HG03097 (cell line): Measurements from ENCODE around the gene SNPH.

Experiments
- ATAC-seq: cut with Tn5 transposase; IDR thresholded peaks from one replicate; pipeline ENCODE4 v1.9.1; 2021; ENCODE audit not compliant: unreplicated experiment, low FRiP score

The SNPH gene

DNA sequence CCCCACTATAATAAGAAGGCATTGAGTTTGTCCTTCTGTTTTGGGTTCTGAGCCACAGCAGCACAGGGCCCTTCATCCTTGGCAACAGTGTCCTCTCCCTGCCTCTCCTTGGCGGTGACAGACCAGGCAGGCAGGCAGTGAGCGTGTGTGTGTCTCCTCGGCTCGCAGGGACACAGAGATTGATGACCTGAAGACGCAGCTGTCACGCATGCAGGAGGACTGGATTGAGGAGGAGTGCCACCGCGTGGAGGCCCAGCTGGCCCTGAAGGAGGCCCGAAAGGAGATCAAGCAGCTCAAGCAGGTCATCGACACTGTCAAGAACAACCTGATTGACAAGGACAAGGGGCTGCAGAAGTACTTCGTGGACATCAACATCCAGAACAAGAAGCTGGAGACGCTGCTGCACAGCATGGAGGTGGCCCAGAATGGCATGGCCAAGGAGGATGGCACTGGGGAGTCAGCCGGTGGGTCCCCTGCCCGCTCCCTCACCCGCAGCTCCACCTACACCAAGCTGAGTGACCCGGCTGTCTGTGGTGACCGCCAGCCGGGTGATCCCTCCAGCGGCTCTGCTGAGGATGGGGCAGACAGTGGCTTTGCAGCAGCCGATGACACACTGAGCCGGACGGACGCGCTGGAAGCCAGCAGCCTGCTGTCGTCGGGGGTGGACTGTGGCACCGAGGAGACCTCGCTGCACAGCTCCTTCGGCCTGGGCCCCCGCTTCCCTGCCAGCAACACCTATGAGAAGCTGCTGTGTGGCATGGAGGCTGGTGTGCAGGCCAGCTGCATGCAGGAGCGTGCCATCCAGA, 38.8 kb downstream of the SNPH start:
- no peak for ATAC-seq

DNA sequence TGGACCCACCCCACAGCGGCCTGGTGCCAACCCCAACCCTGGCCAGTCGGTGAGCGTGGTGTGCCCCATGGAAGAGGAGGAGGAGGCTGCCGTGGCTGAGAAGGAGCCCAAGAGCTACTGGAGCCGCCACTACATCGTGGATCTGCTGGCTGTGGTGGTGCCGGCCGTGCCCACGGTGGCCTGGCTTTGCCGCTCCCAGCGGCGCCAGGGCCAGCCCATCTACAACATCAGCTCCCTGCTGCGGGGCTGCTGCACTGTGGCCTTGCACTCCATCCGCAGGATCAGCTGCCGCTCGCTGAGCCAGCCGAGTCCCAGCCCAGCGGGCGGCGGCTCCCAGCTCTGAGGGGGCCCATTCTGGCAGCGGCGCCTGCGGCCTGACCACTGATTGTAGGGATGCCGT, 39.6 kb downstream of the SNPH start:
- ATAC-seq = no peak

DNA sequence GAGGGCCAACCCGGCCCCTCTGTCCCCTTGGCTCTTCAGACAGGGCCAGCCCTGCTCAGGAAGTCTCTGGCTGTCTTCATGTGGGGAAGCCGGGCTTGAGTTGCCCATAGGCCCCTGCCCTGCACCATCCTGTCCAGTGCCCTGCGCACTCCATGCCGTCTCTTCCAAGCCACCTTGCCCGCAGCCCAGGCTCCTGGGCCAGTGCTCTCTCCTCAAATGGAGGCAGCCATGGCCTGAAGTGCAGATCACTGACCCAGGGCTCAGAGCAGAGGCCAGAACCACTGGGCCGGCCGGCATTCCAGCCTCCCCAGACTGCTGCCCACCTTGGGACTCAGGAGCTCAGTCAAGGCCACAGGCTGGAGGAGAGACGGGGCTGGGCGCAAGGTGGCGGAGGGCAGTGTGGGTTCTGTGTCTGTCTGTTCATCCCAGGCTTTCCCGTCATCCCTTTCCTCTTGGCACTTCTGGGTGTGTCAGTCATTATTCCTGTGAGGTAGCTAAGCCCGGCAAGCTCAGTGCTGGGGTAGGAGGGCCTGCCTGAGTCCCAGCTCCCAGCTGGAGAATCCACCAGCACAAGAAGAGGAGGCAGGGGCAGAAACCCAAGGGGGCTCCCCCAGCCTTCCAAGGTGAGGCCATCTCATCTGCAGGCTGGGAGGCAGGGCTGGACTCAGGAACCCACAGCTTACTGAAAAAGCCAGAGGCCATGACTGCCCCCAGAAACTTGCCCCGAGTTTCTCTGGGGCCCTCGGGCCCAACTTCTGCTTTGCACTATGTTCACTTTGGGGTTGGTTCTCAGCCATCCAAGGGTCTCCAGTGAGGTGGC, 40.4 kb downstream of the SNPH start:
- ATAC-seq = no peak

DNA sequence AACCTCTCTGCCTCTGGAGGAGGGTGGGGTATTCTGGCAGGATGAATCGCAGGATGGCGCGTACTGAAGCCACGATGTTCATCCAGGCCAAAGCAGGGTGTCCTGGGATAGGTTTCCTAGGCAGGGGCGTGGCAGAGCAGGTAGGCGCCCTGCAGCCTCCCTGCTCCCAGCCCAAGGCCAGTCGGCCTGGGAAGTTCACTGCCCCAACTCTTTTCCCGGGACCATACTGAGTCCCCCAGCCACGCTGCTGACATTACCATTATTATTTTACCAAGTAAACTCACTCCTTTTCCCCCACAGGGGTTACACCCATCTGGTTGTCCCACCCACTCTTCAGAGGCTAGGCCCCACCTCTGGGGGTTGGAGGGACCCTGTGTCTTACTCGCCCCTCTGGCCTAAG, 41.1 kb downstream of the SNPH start:
- no peak for ATAC-seq

DNA sequence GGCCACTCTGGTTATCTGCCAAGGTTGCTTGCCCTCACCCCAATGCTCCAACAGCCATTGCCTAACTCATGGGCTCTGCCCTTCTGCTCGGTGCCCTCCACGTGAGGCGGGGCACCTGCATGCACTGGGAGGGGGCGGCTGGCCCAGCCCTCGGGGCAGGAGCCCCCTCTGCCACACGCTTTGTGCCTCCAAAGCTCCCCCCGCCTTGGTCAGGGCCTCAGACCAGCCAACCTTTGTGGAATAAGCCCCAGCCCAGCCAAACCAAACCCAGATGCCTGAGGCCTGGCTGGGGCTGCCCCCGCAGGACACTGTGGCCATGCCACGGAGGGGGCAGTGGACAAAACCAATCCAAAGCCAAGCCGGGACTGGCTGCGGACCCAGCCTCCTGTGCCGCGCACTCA, 41.5 kb downstream of the SNPH start:
- no peak for ATAC-seq

DNA sequence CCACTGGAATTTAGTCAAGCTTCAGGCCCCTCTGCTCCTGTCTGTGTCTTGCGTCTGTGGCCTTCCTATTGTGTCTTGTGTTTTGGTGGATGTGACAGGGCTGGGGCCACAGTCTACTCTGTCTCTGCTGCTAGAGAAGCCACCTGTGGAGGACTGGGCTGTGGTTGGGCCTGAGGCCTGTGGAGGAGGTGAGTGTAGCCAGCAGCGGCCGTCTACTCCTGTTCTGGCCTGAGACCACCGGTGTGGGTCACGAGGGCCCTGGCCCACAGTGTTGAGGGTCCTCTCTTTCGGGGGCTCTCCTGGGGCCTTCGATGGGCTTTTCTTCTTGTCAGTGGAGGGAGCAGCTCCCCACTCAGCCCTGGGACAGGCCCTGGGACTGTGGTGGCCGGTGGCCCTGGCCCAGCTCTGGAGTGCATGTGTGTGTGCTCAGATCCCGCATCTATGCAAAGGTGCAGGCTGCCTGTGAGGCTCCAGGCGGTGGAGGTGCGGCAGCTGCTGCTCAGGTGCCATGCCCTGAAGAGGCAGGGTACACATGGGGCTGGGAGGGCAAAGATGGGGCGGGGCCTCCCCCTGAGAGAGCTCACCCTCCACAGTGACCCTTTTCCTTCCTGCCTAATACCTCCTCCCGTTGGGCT, 42.1 kb downstream of the SNPH start:
- no peak for ATAC-seq

DNA sequence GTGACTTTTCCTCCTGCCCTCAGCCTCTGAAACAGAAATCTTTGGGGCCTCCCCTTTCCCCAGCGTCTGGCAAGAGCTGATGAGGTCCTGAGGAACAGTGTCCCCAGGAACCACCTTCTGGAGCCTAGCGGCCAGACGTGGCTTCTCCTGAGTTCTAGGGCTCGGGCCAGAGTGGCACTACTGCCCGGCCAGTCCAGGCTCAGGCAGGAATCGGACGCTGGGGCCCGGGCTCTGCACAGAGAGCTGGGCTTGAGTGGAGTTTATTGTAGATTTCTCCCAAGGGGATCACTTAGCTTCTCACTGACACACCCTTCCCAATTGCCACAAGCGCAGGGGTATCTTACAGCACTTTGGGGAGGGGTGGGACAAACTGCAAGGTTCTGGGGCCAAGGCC, 42.6 kb downstream of the SNPH start:
- ATAC-seq = no peak

DNA sequence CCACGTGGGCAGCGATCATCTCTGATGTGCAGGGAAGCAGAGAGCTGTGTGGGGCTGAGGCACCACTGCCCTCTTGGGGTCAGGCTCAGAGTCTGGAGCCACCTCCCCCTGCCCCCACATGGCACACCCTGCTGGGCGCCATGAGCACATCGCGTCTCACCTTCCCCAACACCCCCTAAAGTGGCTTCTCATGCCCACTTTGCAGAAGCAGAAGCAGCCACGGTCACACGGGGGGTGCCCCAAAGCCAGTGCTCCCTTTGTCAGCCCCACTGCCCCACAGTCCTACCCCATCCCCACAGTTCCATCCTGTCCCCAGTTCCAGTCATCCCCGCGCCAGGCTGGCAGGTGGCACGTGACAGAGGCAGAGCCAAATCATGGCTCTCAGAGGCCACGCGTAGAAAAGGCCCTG, 43.3 kb downstream of the SNPH start:
- no peak for ATAC-seq

DNA sequence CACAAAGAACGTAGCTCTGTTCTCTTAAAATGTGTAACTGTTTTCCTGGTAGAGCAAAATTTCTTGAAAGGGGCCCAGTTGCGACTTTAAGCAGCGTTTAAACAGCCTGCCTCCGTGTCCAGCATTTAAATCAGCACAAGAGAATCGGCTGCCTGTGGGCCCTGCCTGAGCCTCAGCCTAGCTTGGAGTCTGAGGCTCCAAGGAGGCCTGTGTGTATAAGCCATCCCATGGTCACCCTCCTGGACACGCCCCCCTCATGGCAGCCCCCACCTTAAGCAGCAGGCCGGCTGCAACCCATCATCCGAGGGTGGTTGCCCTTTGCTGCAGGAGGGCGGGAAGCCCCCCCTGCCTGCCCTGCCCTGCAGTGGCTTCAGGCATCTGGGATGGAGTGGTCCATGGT, 44.0 kb downstream of the SNPH start:
- no peak for ATAC-seq

DNA sequence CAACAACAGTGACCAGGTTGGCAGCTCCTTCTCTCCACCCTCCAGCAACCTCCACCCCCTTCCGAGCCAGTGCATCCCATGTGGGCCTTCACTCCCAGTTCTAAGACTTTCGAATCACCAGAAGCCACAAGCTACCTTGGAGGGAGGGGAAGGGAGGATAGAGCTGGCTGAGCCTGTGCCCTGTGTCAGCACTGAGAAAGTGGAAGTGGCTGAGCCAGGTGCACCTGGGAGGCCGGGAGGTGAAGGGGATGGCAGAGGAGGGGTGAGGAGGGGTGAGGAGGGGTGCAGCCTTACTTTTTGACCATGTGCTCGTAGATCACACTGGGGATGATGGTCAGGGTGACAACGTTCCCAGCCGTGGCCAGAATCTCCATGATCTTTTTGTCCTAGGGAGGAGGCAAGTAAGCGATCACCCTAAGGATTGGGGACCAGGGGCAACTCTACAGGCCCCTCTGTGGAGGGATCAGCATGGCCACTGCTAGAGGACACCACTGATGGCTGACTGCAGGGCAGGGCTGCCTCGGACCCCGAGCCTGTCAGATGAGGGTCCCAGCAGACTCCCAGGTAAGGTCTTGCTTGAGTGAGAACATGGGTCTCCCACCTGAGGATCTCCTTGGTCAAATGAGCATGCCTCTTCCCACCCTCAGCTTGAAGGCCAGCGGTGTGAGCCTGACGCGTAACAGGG, 44.6 kb downstream of the SNPH start:
- ATAC-seq = no peak

DNA sequence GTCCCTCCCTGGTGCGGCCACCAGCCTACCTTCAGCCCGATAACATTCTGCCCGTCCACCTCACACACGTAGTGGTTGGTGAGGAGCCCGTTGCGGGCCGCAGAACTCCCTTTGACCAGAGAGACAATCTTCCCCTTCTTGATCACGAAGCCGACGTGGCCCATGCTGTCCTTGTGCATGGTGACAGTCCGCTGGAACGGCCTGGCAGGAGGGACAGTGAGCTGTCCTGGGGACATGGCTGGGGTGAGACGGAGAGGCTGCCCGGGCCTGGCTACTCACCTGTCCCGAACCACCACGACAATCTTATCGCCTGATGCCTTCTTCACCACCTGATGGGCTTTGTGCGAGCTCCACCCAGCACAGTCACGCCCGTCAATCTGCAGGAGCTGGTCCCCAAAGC, 46.2 kb downstream of the SNPH start:
- no peak for ATAC-seq

DNA sequence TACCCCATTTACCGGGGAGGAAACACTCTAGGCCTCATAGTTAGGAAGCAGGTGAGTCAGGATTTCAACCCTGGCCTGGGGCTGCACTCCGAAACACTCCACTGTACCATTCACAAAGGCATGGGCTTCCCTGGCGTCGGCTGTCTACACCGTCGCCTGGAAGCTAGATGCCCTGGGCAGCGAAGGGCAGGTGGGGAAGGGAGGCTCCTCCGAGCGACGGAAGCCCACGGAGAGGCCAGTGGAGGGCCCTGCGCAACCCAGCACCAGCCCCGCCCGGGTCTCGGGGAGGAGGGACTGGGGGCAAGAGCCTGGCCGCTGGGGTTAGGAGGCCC, 46.8 kb downstream of the SNPH start:
- ATAC-seq = no peak

DNA sequence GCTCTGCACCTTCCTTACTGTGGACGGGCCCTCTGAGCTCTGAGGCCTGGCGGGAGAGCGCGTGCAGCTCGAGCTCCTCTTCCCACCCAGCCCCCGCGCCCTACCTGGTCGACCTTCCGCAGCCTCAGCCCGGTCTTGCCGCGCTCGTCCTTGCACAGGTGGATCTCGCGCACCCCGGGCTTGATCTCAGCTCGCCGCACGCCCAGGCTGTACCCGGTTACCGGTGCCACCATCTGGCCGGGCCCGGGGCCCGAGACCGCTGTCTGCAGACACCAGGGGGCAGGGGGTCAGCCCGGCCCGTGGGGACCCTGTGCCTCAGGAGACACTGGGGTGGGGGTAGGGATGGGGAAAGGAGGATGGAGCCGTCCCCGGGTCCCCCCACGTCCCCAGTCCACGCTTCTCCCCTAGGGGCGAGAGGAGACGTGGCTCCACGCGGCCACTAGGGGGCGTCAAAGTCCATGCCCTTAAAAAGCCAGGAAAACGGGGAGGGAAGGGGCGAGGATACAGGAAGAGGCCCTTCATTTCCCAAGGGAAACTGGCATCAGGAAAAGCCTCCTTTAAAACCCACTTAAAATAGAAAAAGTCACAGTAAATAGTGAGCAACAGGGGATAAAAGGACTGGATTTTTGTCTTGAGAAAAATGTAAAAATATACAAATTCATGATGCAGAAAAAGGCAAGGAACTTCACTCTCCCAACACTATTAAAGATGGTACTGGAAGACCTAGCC, 47.3 kb downstream of the SNPH start:
- ATAC-seq = no peak

DNA sequence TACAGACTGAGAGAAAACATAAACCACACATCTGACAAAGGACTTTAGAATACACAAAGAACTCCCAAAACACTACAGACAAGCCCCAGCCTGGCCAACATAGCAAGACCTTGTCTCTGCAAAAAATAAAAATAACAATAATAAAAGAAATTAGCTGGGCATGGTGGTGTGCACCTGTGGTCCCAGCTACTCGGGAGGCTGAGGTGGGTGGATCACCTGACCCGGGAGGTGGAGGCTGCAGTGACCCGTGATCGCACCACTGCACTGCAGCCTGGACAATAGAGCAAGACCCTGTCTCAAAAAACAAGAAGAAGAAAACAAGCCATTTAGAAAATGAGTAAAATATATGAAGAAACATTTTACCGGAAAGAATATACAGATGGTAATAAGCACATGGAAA, 49.7 kb downstream of the SNPH start:
- ATAC-seq = no peak

DNA sequence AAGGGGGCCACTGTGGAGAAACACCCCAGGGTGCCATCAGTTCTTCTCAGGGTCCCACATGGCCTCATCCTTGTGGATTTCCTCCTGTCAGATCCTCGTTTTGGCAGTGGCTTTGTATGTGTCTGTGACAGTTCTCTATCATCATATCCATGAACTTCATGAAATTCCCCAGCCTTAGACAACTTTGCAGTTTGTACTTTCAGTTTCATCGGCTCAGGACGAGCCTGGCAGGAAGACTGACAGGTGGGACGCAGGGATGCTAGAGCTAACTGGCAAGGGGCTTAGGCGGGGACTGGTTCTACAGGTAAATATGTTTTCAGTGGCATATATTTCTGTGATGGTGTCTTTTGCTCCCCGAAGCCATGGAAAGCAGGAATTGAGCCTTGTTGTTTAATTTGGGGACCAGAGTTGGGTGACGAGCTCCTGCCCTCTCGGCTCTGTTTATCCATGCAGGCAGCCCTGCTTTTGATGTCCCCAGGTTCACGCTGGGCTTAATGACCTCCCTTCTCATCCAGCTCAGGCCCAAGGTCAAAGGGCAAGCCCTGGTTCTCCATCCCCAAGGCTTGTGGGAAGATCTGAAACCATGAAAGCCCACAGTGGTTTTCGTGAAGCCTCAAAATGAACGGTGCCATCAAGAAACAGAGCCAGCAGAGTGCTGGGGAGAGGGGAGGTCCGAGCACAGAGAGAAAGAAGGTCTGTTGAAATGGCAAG, 51.6 kb downstream of the SNPH start:
- ATAC-seq = no peak

DNA sequence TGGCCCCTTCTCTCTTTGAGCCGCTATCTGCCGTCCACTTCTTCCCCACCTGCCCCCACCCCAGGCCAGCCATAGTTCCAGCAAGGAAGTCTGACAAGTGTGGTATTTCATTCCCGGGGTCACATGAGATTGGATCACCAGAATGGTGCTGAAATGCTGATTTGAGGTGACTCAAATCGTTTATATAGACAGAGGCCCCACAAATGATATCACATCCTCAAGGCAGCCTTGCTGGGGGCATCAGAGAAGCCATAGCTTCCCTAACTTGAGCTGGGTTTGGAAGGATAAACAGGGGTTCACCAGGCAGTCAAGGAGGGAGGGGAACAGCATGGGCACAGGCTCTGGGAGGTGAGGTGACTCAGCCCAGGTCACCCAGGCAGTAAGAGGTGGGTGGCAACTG, 53.0 kb downstream of the SNPH start:
- ATAC-seq = no peak

DNA sequence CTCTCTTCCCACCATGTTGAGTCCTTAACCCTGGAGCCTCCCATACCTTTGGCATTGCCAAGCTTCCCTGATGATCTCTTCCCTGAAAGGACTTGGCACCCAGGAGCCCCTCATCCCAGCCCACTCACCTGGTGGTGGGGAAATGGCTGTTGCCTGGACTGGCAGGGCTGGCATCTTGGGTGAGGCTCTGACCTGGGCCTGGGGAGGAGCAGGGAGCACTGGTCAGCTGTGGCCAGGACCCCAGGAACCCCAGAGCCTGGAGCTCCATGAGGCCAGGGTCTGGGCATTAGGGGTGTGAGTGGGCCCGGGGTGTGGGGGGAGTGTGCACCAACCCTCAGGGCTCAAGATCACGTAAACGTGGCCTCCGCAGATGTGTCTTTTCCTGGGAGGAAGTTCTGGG, 53.4 kb downstream of the SNPH start:
- ATAC-seq = no peak

DNA sequence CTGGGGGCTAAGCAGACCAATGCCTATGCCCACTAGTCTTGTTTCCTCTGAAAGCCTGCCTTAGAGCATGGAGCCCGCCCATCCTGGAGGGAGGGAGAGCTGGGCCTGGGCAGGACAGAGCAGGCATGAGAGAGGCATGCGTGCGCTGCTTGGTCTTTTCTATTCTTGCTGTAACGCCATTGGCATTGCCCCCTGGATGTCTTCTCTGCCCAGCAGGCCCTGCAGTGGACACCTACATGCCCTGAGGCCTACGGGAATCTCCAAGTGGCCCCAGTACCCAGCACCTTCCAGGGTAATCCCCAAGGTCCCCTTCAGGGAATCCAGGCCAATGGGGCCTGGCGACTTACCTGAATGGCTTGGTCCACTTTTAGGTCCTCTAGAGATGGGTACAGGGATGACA, 53.9 kb downstream of the SNPH start:
- ATAC-seq = no peak

DNA sequence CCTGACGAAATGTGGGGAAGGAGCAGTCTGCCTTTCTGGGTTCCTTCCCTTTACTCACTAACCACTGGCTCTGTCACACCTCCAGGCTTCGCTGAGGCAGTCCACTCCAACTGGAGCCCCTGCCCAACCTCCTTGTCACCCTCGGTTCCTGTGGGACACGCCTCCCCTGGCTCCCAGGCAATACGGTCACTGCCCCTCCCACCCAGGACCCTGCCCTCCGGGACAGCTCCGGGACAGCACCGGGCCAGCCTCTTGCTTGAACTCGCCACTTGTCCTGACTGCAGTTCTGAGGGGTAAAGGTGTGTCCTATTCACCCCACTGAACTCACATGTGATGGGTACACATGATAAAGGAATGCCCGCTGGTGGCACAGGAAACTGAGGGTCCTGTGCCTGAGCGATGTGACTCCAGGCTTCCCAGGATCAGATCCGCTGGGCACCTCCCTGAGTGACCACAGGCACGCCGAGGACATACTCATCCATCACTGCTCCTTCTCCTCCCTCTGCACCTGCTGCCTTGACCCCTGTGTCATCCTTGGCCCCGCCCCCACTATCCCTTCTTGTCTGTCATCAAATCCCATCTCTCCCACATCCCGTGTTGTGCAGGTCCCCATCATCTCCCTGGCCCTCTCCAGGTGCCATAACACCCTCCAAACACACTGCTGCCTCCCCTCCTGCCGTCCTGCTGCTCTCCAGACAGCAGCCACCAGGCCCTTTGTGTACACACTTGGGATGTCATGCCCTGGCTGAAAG, 55.0 kb downstream of the SNPH start:
- ATAC-seq = no peak
